ENCODE measurements around the gene FAM47A. TPM values are rescaled to one million over a fixed set of nuclear protein-coding genes. Genes with fewer than 3 reads are reported as not detected.

The FAM47A gene
- total RNA-seq (not detected), polyA plus RNA-seq (not detected)
- long read RNA-seq, donor 1, result 0 reads
- long read RNA-seq, donor 2, result 0 reads
- long read RNA-seq, donor 3, result 0 reads
- long read RNA-seq, donor 4, result 0 reads
- long read RNA-seq, donor 5, result 0 reads
- long read RNA-seq, donor 6, result 0 reads
- long read RNA-seq, donor 7, result 0 reads
- long read RNA-seq, donor 8, result 0 reads
- long read RNA-seq, donor 9, result 0 reads
- long read RNA-seq, donor 10, result 0 reads

DNA sequence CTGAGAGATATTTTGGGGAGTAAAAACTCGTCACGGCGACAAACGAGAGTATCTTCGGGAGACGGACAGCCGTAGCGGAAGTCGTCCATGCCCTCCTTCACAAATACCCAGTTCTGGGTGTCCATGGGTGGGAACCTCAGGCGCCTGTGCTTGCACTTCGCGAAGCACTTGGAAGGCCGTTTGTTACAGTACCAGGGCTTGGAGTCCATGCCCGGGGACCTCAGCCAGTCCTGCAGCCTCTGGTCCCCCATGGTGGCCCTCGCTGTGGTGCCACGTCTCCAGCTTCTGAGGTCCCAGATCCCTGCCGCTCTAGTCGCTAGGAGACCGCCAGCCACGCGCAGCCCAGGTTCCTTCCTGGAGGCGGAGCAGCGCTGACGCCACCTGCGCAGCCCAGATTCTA, at the start of gene FAM47A:
FAM47A (minus strand) TSS at position 287 of the 400 bp plus-strand sequence; CDS start at position 251, 36 bp downstream.
- no peak within 1 kb of the TSS for H3K27ac ChIP-seq (ENCODE audit: low read depth in 1 of 2, low read length in 1 of 2)
- H3K4me3 ChIP-seq (ENCODE audit: low read length in 2 of 2), result no peak within 1 kb of the TSS
- no peaks in the 10 kb centered on the region for H3K27me3 ChIP-seq (ENCODE audit: control insufficient read depth in 2 of 2, insufficient read depth in 1 of 2, low read length in 1 of 2)
- no peak for DNase-seq (ENCODE audit: low read depth in 6 of 9, low spot score in 9 of 9)
- H3K9me3 ChIP-seq (ENCODE audit: control insufficient read depth in 2 of 2, insufficient read depth in 1 of 2, low read length in 1 of 2), result peaks cover 0 to 23% of the 10 kb centered on the region in 2 donors
- no peaks in the 10 kb centered on the region for H3K4me1 ChIP-seq (ENCODE audit: control insufficient read depth in 2 of 2, insufficient read depth in 2 of 2, low read length in 2 of 2)
- no peaks in the 10 kb centered on the region for H3K36me3 ChIP-seq (ENCODE audit: control insufficient read depth in 2 of 2, insufficient read depth in 2 of 2, low read length in 1 of 2)
- 98% methylated on average over 25 of the region's 25 CpGs for WGBS

DNA sequence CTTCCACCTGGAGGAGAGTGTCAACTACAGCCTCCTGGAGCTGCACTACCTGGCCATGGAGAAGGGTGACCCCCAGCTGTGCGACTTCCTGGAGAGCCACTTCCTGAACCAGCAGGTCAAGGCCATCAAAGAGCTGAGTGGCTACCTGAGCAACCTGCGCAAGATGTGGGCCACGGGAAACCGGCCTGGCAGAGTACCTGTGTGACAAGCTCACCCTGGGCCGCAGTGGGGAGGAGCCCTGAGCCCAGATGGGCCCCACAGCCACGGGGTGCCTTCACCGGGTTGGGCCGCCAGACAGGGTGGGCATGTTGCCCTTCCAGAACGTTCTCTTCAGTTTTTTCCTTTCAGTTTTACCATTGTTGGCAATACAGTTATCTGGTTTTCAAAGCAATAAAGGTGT, 15.2 kb upstream of the FAM47A start:
- 94% methylated on average over 9 of the region's 9 CpGs for WGBS
- Histone ChIP-seq H3K27me3 (ENCODE audit: control insufficient read depth in 2 of 2, insufficient read depth in 1 of 2, low read length in 1 of 2) (no peaks in the 10 kb centered on the region), H3K36me3 (ENCODE audit: control insufficient read depth in 2 of 2, insufficient read depth in 2 of 2, low read length in 1 of 2) (no peaks in the 10 kb centered on the region), H3K27ac (ENCODE audit: low read depth in 1 of 2, low read length in 1 of 2) (no peak overlapping the region), H3K9me3 (ENCODE audit: control insufficient read depth in 2 of 2, insufficient read depth in 1 of 2, low read length in 1 of 2) (peaks cover 0 to 7% of the 10 kb centered on the region in 2 donors), H3K4me1 (ENCODE audit: control insufficient read depth in 2 of 2, insufficient read depth in 2 of 2, low read length in 2 of 2) (no peaks in the 10 kb centered on the region), H3K4me3 (ENCODE audit: low read length in 2 of 2) (no peak overlapping the region)
- DNase-seq (ENCODE audit: low read depth in 6 of 9, low spot score in 9 of 9), result no peak

DNA sequence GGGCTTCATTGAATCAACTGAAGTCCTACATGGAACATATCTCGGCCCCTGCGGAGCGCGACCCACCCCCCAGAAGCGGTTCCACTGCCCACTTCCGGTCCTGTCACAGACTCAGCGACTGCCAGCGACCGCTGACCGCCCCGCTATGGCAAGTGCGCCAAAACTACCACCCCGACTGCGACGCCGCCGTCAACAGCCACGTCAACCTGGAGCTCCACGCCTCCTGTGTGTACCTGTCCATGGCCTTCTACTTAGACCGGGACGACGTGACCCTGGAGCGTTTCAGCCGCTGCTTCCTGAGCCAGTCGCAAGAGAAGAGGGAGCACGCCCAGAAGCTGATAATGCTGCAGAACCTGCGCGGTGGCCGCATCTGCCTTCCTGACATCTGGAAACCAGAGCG, 14.8 kb upstream of the FAM47A start:
- H3K27me3 ChIP-seq (ENCODE audit: control insufficient read depth in 2 of 2, insufficient read depth in 1 of 2, low read length in 1 of 2), result no peaks in the 10 kb centered on the region
- no peak overlapping the region for H3K27ac ChIP-seq (ENCODE audit: low read depth in 1 of 2, low read length in 1 of 2)
- DNase-seq (ENCODE audit: low read depth in 6 of 9, low spot score in 9 of 9), result no peak
- H3K36me3 ChIP-seq (ENCODE audit: control insufficient read depth in 2 of 2, insufficient read depth in 2 of 2, low read length in 1 of 2), result no peaks in the 10 kb centered on the region
- H3K9me3 ChIP-seq (ENCODE audit: control insufficient read depth in 2 of 2, insufficient read depth in 1 of 2, low read length in 1 of 2), result peaks cover 0 to 7% of the 10 kb centered on the region in 2 donors
- no peaks in the 10 kb centered on the region for H3K4me1 ChIP-seq (ENCODE audit: control insufficient read depth in 2 of 2, insufficient read depth in 2 of 2, low read length in 2 of 2)
- WGBS, result 97% methylated on average over 30 of the region's 30 CpGs
- no peak overlapping the region for H3K4me3 ChIP-seq (ENCODE audit: low read length in 2 of 2)

DNA sequence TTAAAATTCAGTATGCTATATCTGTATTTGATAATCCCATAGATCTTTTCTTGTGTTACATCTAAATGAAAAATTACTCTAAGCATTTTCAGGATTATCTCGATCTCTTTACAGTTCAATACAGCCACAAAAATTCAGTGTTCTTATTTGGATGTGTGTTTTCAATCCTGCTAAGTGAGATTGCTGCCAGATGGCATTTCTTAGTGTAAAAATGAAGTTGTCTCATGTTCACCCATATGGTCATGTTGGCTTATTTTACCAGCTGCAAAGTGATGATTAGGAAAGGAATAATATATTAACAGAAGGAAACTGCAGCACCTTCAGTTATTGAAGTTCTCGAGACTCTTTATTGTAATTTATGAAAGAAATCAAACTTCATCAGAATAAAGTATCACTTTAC, 12.1 kb upstream of the FAM47A start:
- Histone ChIP-seq H3K9me3 (ENCODE audit: control insufficient read depth in 2 of 2, insufficient read depth in 1 of 2, low read length in 1 of 2) (peaks cover 0 to 7% of the 10 kb centered on the region in 2 donors), H3K4me3 (ENCODE audit: low read length in 2 of 2) (no peak overlapping the region), H3K36me3 (ENCODE audit: control insufficient read depth in 2 of 2, insufficient read depth in 2 of 2, low read length in 1 of 2) (no peaks in the 10 kb centered on the region), H3K27me3 (ENCODE audit: control insufficient read depth in 2 of 2, insufficient read depth in 1 of 2, low read length in 1 of 2) (no peaks in the 10 kb centered on the region), H3K27ac (ENCODE audit: low read depth in 1 of 2, low read length in 1 of 2) (no peak overlapping the region), H3K4me1 (ENCODE audit: control insufficient read depth in 2 of 2, insufficient read depth in 2 of 2, low read length in 2 of 2) (no peaks in the 10 kb centered on the region)
- 90% methylated on average over 2 of the region's 2 CpGs for WGBS
- DNase-seq (ENCODE audit: low read depth in 6 of 9, low spot score in 9 of 9), result no peak

DNA sequence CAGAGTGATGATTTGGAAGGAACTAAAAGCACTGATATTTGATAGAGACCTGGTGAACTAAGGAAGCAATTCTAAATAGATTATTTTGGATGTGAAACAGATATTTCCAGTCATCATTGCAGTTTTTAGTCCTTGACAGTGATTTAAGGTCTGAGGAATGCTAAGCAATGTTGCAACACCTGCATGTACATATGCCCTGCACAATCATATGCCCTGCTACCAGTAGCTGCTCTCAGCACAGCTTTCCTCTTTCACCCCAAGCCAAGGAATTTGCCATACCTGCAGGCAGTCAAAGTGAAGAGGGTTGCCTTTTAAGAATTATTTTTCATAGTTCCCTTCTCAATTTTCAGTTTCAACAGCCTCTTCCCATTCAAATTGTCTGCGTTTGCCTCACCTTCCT, 8.7 kb upstream of the FAM47A start:
- no peak overlapping the region for H3K27ac ChIP-seq (ENCODE audit: low read depth in 1 of 2, low read length in 1 of 2)
- no peaks in the 10 kb centered on the region for H3K36me3 ChIP-seq (ENCODE audit: control insufficient read depth in 2 of 2, insufficient read depth in 2 of 2, low read length in 1 of 2)
- H3K4me3 ChIP-seq (ENCODE audit: low read length in 2 of 2), result no peak overlapping the region
- DNase-seq (ENCODE audit: low read depth in 6 of 9, low spot score in 9 of 9), result no peak
- no peaks in the 10 kb centered on the region for H3K27me3 ChIP-seq (ENCODE audit: control insufficient read depth in 2 of 2, insufficient read depth in 1 of 2, low read length in 1 of 2)
- WGBS, result 90% methylated on average over 1 of the region's 1 CpG
- H3K4me1 ChIP-seq (ENCODE audit: control insufficient read depth in 2 of 2, insufficient read depth in 2 of 2, low read length in 2 of 2), result no peaks in the 10 kb centered on the region
- no peaks in the 10 kb centered on the region for H3K9me3 ChIP-seq (ENCODE audit: control insufficient read depth in 2 of 2, insufficient read depth in 1 of 2, low read length in 1 of 2)

DNA sequence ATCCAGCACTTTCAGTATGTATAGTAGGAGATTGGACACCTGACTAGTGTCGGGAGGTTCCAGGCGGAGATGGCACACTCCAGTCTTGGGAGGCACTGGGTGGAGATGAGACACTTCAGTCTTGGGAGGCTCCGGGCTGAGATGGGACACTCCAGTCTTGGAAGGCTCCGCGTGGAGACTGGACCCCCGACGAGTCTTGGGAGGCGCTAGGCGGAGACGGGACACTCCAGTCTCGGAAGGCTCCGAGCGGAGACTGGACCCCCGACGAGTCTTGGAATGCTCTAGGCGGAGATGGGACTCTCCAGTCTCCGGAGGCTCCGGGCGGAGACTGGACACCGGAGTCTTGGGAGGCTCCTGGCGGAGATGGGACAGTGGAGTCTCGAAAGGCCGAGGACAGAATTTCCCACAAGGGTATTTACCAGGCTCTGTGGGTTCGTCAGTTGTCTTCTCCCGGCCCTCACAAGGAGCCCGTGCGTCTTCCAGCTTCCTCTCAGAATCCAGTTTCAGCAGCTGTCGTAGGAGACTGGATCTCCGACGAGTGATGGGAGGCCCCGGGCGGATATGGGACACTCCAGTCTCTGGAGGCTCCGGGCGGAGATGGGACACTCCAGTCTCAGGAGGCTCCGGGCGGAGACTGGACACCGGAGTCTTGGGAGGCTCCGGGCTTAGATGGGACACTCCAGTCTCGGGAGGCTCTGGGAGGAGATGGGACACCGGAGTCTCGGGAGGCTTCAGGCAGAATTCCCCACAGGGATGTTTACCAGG, 952 bp downstream of the FAM47A start:
- DNase-seq (ENCODE audit: low read depth in 6 of 9, low spot score in 9 of 9), result no peak
- Histone ChIP-seq H3K4me1 (ENCODE audit: control insufficient read depth in 2 of 2, insufficient read depth in 2 of 2, low read length in 2 of 2) (no peaks in the 10 kb centered on the region), H3K36me3 (ENCODE audit: control insufficient read depth in 2 of 2, insufficient read depth in 2 of 2, low read length in 1 of 2) (no peaks in the 10 kb centered on the region), H3K9me3 (ENCODE audit: control insufficient read depth in 2 of 2, insufficient read depth in 1 of 2, low read length in 1 of 2) (peaks cover 0 to 23% of the 10 kb centered on the region in 2 donors), H3K27ac (ENCODE audit: low read depth in 1 of 2, low read length in 1 of 2) (no peak overlapping the region), H3K27me3 (ENCODE audit: control insufficient read depth in 2 of 2, insufficient read depth in 1 of 2, low read length in 1 of 2) (no peaks in the 10 kb centered on the region), H3K4me3 (ENCODE audit: low read length in 2 of 2) (no peak overlapping the region)
- WGBS, result 96% methylated on average over 41 of the region's 41 CpGs

DNA sequence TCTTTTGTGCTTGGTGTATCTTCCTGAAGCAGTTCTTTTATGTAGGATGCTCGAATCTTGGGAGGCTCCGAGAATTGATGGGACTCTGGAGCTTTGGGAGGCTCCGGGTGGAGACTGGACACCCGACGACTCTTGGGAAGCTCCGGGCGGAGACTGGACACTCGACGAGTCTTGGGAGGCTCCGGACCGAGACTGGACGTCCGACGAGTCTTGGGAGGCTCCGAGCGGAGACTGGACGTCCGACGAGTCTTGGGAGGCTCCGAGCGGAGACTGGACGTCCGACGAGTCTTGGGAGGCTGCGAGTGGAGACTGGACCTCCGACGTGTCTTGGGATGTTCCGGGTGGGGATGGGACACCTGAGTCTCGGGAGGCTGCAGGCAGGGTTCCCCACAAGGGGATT, 1.6 kb downstream of the FAM47A start:
- no peaks in the 10 kb centered on the region for H3K36me3 ChIP-seq (ENCODE audit: control insufficient read depth in 2 of 2, insufficient read depth in 2 of 2, low read length in 1 of 2)
- H3K9me3 ChIP-seq (ENCODE audit: control insufficient read depth in 2 of 2, insufficient read depth in 1 of 2, low read length in 1 of 2), result peaks cover 0 to 23% of the 10 kb centered on the region in 2 donors
- 94% methylated on average over 29 of the region's 29 CpGs for WGBS
- DNase-seq (ENCODE audit: low read depth in 6 of 9, low spot score in 9 of 9), result no peak
- no peak overlapping the region for H3K4me3 ChIP-seq (ENCODE audit: low read length in 2 of 2)
- H3K27ac ChIP-seq (ENCODE audit: low read depth in 1 of 2, low read length in 1 of 2), result no peak overlapping the region
- no peaks in the 10 kb centered on the region for H3K4me1 ChIP-seq (ENCODE audit: control insufficient read depth in 2 of 2, insufficient read depth in 2 of 2, low read length in 2 of 2)
- H3K27me3 ChIP-seq (ENCODE audit: control insufficient read depth in 2 of 2, insufficient read depth in 1 of 2, low read length in 1 of 2), result no peaks in the 10 kb centered on the region

DNA sequence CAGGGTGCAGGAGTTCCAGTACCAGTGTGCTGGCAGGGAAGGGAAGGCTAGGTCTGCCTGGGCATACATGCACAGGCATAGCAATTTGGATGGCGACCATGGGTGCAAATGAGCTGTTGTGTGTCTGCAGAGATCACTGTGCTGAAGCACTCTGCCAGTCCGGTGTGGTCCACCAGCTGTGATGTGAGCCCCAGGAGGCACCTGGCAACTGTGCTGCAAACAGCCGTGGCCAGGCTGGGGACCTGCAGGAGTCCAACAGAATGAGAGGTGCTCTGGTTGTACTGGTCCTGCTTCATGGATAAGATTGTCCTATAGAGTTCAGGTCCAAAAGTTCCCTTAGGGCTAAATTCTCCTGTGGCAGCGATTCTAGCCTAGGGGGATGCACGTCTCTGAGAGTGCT, 6.1 kb downstream of the FAM47A start:
- no peak overlapping the region for H3K4me3 ChIP-seq (ENCODE audit: low read length in 2 of 2)
- no peak for DNase-seq (ENCODE audit: low read depth in 6 of 9, low spot score in 9 of 9)
- H3K9me3 ChIP-seq (ENCODE audit: control insufficient read depth in 2 of 2, insufficient read depth in 1 of 2, low read length in 1 of 2), result peaks cover 0 to 10% of the 10 kb centered on the region in 2 donors
- H3K27ac ChIP-seq (ENCODE audit: low read depth in 1 of 2, low read length in 1 of 2), result no peak overlapping the region
- 91% methylated on average over 5 of the region's 5 CpGs for WGBS
- H3K36me3 ChIP-seq (ENCODE audit: control insufficient read depth in 2 of 2, insufficient read depth in 2 of 2, low read length in 1 of 2), result no peaks in the 10 kb centered on the region
- H3K27me3 ChIP-seq (ENCODE audit: control insufficient read depth in 2 of 2, insufficient read depth in 1 of 2, low read length in 1 of 2), result no peaks in the 10 kb centered on the region
- H3K4me1 ChIP-seq (ENCODE audit: control insufficient read depth in 2 of 2, insufficient read depth in 2 of 2, low read length in 2 of 2), result no peaks in the 10 kb centered on the region

DNA sequence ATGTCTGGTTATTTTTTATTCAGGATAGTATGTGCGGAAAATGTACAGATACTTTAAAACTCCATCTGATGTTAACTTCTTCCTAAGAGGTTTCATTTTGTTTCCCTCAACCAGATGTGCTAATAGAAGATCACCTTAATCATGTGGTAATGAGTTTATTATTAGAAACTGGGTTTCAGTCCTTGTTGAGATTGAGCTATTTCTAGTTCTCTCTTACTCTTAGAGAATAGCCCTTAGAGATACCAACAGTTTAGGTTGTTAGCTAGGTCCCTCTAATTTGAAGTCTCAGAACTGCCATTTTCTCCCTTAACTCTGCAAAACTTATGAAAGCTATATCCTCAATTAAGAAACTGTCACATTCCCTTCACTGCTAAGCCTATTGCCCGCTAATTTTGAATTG, 13.0 kb downstream of the FAM47A start:
- H3K27ac ChIP-seq (ENCODE audit: low read depth in 1 of 2, low read length in 1 of 2), result no peak overlapping the region
- WGBS, result 90% methylated on average over 2 of the region's 2 CpGs
- H3K4me1 ChIP-seq (ENCODE audit: control insufficient read depth in 2 of 2, insufficient read depth in 2 of 2, low read length in 2 of 2), result no peaks in the 10 kb centered on the region
- no peaks in the 10 kb centered on the region for H3K36me3 ChIP-seq (ENCODE audit: control insufficient read depth in 2 of 2, insufficient read depth in 2 of 2, low read length in 1 of 2)
- no peaks in the 10 kb centered on the region for H3K9me3 ChIP-seq (ENCODE audit: control insufficient read depth in 2 of 2, insufficient read depth in 1 of 2, low read length in 1 of 2)
- DNase-seq (ENCODE audit: low read depth in 6 of 9, low spot score in 9 of 9), result no peak
- H3K4me3 ChIP-seq (ENCODE audit: low read length in 2 of 2), result no peak overlapping the region
- H3K27me3 ChIP-seq (ENCODE audit: control insufficient read depth in 2 of 2, insufficient read depth in 1 of 2, low read length in 1 of 2), result no peaks in the 10 kb centered on the region
